PC-3 (cell line): Measurements from ENCODE around the gene BCL6. TPM values are rescaled to one million over a fixed set of nuclear protein-coding genes. Genes with fewer than 3 reads are reported as not detected.

Experiments
- ATAC-seq: fragments of 200-7000 bp; cut with Tn5 transposase; 2 replicates; pipeline ENCODE4 v1.9.1; 2020; ENCODE audit warnings: mild to moderate bottlenecking, moderate library complexity
- BruUV-seq: library from RNA; stranded (reverse); fragments of 400-500 nt; replicated peaks from 2 replicates; lab custom pipeline; 2021; lab: Mats Ljungman, UMichigan
- CTCF ChIA-PET: fragments of 300-600 bp; sonication (Branson Sonifier 250); formaldehyde crosslinking; loops from one replicate; lab custom pipeline; 2022; ENCODE audit warnings: antibody characterized with exemption; lab: Charles Lee
- POLR2A ChIA-PET: fragments of 300-600 bp; sonication (Branson Sonifier 250); formaldehyde crosslinking; loops from one replicate; lab custom pipeline; 2022; ENCODE audit warnings: antibody characterized with exemption; ENCODE audit not compliant: unreplicated experiment; lab: Charles Lee
- DNase-seq: peaks from one replicate; pipeline ENCODE4 v3.0.0-alpha.2; 2015
- H2AFZ ChIP-seq: fragments of 300-600 bp; sonication (generic); 2 replicates; pipeline ENCODE4 v1.6.0; 2016; ENCODE audit warnings: antibody characterized with exemption, low read length
- H3F3A ChIP-seq: fragments of 300-600 bp; sonication (generic); one replicate; pipeline ENCODE4 v1.6.0; 2017; ENCODE audit warnings: antibody characterized with exemption, low read length, control low read depth, mild to moderate bottlenecking; ENCODE audit not compliant: unreplicated experiment
- H3K27ac ChIP-seq: fragments of 300-600 bp; sonication (generic); 2 replicates; pipeline ENCODE4 v1.5.1; 2016; ENCODE audit warnings: mild to moderate bottlenecking, low read length
- H3K27me3 ChIP-seq: fragments of 300-600 bp; sonication (generic); 2 replicates; pipeline ENCODE4 v1.6.1; 2016; ENCODE audit warnings: low read length, mixed read lengths
- H3K36me3 ChIP-seq: fragments of 300-600 bp; sonication (generic); 2 replicates; pipeline ENCODE4 v1.6.1; 2016; ENCODE audit warnings: low read depth, mixed run types, low read length, mixed read lengths
- H3K4me1 ChIP-seq: fragments of 300-600 bp; sonication (generic); 2 replicates; pipeline ENCODE4 v1.5.1; 2016; ENCODE audit warnings: low read length; ENCODE audit not compliant: insufficient read depth
- H3K4me2 ChIP-seq: fragments of 300-600 bp; sonication (generic); 2 replicates; pipeline ENCODE4 v1.6.0; 2016; ENCODE audit warnings: low read length
- H3K4me3 ChIP-seq: fragments of 300-600 bp; sonication (generic); 2 replicates; pipeline ENCODE4 v1.5.1; 2016; ENCODE audit warnings: mild to moderate bottlenecking, low read length, mixed read lengths
- H3K79me2 ChIP-seq: fragments of 300-600 bp; sonication (generic); 2 replicates; pipeline ENCODE4 v1.6.1; 2017; ENCODE audit warnings: low read length, mixed read lengths
- H3K9ac ChIP-seq: fragments of 300-600 bp; sonication (generic); 2 replicates; pipeline ENCODE4 v1.6.0; 2016; ENCODE audit warnings: mild to moderate bottlenecking, low read length
- H3K9me2 ChIP-seq: fragments of 300-600 bp; sonication (generic); replicated peaks from 2 replicates; pipeline ENCODE4 v1.6.1; 2016; ENCODE audit warnings: mixed run types, low read length, mixed read lengths
- H3K9me3 ChIP-seq: fragments of 300-600 bp; sonication (generic); 2 replicates; pipeline ENCODE4 v1.6.1; 2016; ENCODE audit warnings: low read length, mixed read lengths
- H4K20me1 ChIP-seq: fragments of 300-600 bp; sonication (generic); 2 replicates; pipeline ENCODE4 v1.6.1; 2016; ENCODE audit warnings: low read length, mixed read lengths
- CTCF ChIP-seq: fragments of 300-600 bp; sonication (generic); conservative IDR thresholded peaks from 2 replicates; pipeline ENCODE4 v1.5.1; 2017; ENCODE audit warnings: antibody characterized with exemption, low read depth, mild to moderate bottlenecking, low read length
- EZH2 ChIP-seq: fragments of 300-600 bp; sonication (generic); IDR thresholded peaks from one replicate; pipeline ENCODE4 v1.6.1; 2017; ENCODE audit warnings: antibody characterized with exemption, mild to moderate bottlenecking, low read length; ENCODE audit not compliant: unreplicated experiment
- EZH2phosphoT487 ChIP-seq: fragments of 300-600 bp; sonication (generic); IDR thresholded peaks from 2 replicates; pipeline ENCODE4 v1.6.1; 2018; ENCODE audit warnings: mild to moderate bottlenecking, antibody characterized with exemption, low read length, borderline replicate concordance
- intact Hi-C: fragments of 100-400 bp; cut with micrococcal nuclease; formaldehyde crosslinking; loops from 2 replicates; pipeline ENCODE4 v1.9.0; 2023
- total RNA-seq: library from RNA; depleted of rRNA; stranded (reverse); fragments of >200 nt; gene quantifications from 2 replicates; pipeline ENCODE4 v1.2.3, GENCODE V29; 2014

BCL6 gene
- total RNA-seq, 1 experiment from 2014 or later = 11.8 TPM

- Histone ChIP-seq H3K4me1 (peaks cover 4% of the 10 kb centered on the region; the same call in 1 of the 2 replicates), H3K4me3 (no peak overlapping the region), H3K9me2 (no peaks in the 10 kb centered on the region), H3F3A (no peaks in the 10 kb centered on the region), H2AFZ (no peak overlapping the region), H3K27me3 (no peaks in the 10 kb centered on the region), H4K20me1 (no peaks in the 10 kb centered on the region), H3K4me2 (no peak overlapping the region), H3K9ac (no peak overlapping the region), H3K36me3 (no peaks in the 10 kb centered on the region), H3K79me2 (no peaks in the 10 kb centered on the region), H3K27ac (no peak overlapping the region), H3K9me3 (no peaks in the 10 kb centered on the region)
- intact Hi-C loops = no loop called here
- no TSS peak for BruUV-seq
- ATAC-seq (no peak), DNase-seq (no peak)
- TF ChIP-seq CTCF = no peak
- TF ChIP-seq EZH2 = no peak
- no peak for TF ChIP-seq EZH2phosphoT487
- ChIA-PET POLR2A (interaction anchor here (0.5 to 0.7 kb wide), 2 partner anchors 44 to 146 kb away, joined by 3 read pairs; partner anchors contain the start of gene BCL6), CTCF (no interaction called here)
These were observed 44.0 kb upstream of the BCL6 start for GRCh38 chr3:187788984-187789857.

DNA sequence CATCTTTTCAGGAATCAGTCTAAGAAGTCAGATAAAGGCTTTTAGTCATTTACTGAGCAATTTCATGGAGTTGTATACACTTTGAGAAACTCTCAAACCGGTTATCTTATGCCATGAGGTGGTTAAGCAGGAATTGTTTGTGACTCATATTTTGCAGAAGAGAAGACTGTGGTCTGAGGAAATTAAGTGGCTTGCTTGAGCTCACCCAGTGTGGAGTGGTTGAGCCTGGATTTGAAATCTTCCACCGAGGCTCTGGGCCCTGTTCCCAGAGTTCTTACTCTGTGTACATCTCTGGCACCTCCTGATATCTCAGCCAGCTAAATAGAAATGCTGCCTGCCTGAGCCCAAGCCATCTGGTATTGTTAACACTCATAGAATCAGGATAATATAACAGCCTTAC, 37.8 kb upstream of the BCL6 start:
- Histone ChIP-seq H3K9ac (no peak overlapping the region), H3K4me3 (peak overlapping the region; percentile 10; the same call in 1 of the 2 replicates), H3K27me3 (no peaks in the 10 kb centered on the region), H2AFZ (peak overlapping the region; percentile 43), H4K20me1 (no peaks in the 10 kb centered on the region), H3K36me3 (no peaks in the 10 kb centered on the region), H3K4me2 (peak overlapping the region; percentile 57), H3K4me1 (peaks cover 18% of the 10 kb centered on the region), H3K79me2 (no peaks in the 10 kb centered on the region), H3K9me2 (no peaks in the 10 kb centered on the region), H3K27ac (peak overlapping the region; percentile 46), H3K9me3 (no peaks in the 10 kb centered on the region), H3F3A (no peaks in the 10 kb centered on the region)
- DNase-seq (peak; percentile 95), ATAC-seq (peak; percentile 95)
- no TSS peak for BruUV-seq
- intact Hi-C loops = no loop called here
- ChIA-PET POLR2A (no interaction called here), CTCF (no interaction called here)
- TF ChIP-seq EZH2 = no peak
- TF ChIP-seq CTCF = no peak
- no peak for TF ChIP-seq EZH2phosphoT487

DNA sequence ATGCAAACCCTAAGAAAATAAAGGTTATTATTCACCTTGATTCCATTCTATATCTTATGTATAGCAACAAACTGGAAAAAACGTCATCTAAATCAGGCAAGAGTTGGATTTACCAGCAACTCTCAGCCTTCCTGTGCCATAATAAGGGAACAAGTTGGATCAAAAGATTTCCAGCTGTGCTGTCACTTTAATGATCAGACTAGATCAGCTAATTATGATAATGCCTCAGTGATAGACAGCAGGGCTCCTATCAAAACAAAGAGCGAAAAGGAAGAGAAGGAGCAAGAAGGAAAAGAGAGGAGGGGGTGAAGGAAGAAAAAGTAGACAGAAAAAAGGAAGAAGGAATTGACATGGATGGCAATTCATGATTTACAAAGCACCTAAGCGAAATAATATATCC, 36.7 kb upstream of the BCL6 start:
- H3K4me3 ChIP-seq = no peak overlapping the region
- ATAC-seq (no peak), DNase-seq (no peak)
- no peaks in the 10 kb centered on the region for H3K36me3 ChIP-seq
- no peak overlapping the region for H3K9ac ChIP-seq
- peaks cover 28% of the 10 kb centered on the region for H3K4me1 ChIP-seq
- H3K9me3 ChIP-seq = no peaks in the 10 kb centered on the region
- no peak overlapping the region for H2AFZ ChIP-seq
- no peaks in the 10 kb centered on the region for H3K27me3 ChIP-seq
- BruUV-seq = no TSS peak
- no peak for TF ChIP-seq EZH2phosphoT487
- TF ChIP-seq CTCF = no peak
- no peak for TF ChIP-seq EZH2
- ChIA-PET CTCF (no interaction called here), POLR2A (no interaction called here)
- H3K9me2 ChIP-seq = no peaks in the 10 kb centered on the region
- intact Hi-C loops = no loop called here
- H3K4me2 ChIP-seq = no peak overlapping the region
- no peaks in the 10 kb centered on the region for H3F3A ChIP-seq
- no peaks in the 10 kb centered on the region for H3K79me2 ChIP-seq
- H4K20me1 ChIP-seq = no peaks in the 10 kb centered on the region
- H3K27ac ChIP-seq = no peak overlapping the region
